Calu3 (cell line): Measurements from ENCODE around the gene SPHKAP. TPM values are rescaled to one million over a fixed set of nuclear protein-coding genes. Genes with fewer than 3 reads are reported as not detected.
"Not testable (repeated sequence)": the region's sequence is repeated elsewhere in the genome, so short reads cannot be mapped to it uniquely, and the experiment has no call there.

Source experiments
- Bru-seq: library from RNA; stranded (reverse); fragments of 400-500 nt; gene quantifications from one replicate; lab custom pipeline; 2021; lab: Mats Ljungman, UMichigan
- BruChase-seq, 2 experiments: library from RNA; stranded (reverse); fragments of 400-500 nt; gene quantifications; one replicate each; lab custom pipeline; 2021; lab: Mats Ljungman, UMichigan
- BruUV-seq: library from RNA; stranded (reverse); fragments of 400-500 nt; replicated peaks from 2 replicates; lab custom pipeline; 2021; lab: Mats Ljungman, UMichigan
- CTCF ChIA-PET: fragments of 300-600 bp; sonication (Branson Sonifier 250); formaldehyde crosslinking; loops from one replicate; lab custom pipeline; 2022; ENCODE audit warnings: antibody characterized with exemption; lab: Charles Lee
- DNase-seq: peaks from one replicate; pipeline ENCODE4 v3.0.0; 2022
- H3K27ac Mint-ChIP-seq: one replicate; pipeline ENCODE4 v1.8.0; 2022; ENCODE audit warnings: mixed read lengths; ENCODE audit not compliant: unreplicated experiment
- H3K27me3 Mint-ChIP-seq: one replicate; pipeline ENCODE4 v1.8.0; 2022; ENCODE audit warnings: mixed read lengths; ENCODE audit not compliant: unreplicated experiment
- H3K36me3 Mint-ChIP-seq: one replicate; pipeline ENCODE4 v1.8.0; 2022; ENCODE audit warnings: mild to moderate bottlenecking, moderate library complexity, mixed read lengths; ENCODE audit not compliant: insufficient read depth, unreplicated experiment
- H3K4me1 Mint-ChIP-seq: one replicate; pipeline ENCODE4 v1.8.0; 2022; ENCODE audit warnings: mild to moderate bottlenecking, low read depth, mixed read lengths; ENCODE audit not compliant: unreplicated experiment
- H3K4me3 Mint-ChIP-seq: one replicate; pipeline ENCODE4 v1.8.0; 2022; ENCODE audit warnings: mild to moderate bottlenecking, low read depth, moderate library complexity, mixed read lengths; ENCODE audit not compliant: unreplicated experiment
- H3K9me3 Mint-ChIP-seq: one replicate; pipeline ENCODE4 v1.8.0; 2022; ENCODE audit warnings: low read depth, mixed read lengths; ENCODE audit not compliant: unreplicated experiment
- intact Hi-C: fragments of 100-400 bp; cut with micrococcal nuclease; formaldehyde crosslinking; loops from one replicate; pipeline ENCODE4 v1.10.0; 2022; ENCODE audit not compliant: unreplicated experiment
- long read RNA-seq: library from polyadenylated mRNA; stranded (forward); transcript quantifications from one replicate; pipeline ENCODE4 v2.0.0, GENCODE V29; 2022
- total RNA-seq: library from RNA; stranded (reverse); gene quantifications from 2 replicates; pipeline ENCODE4 v1.2.3, GENCODE V29; 2022
- TF ChIP-seq, protein P1 (sequence below): fragments of 200-600 bp; IDR thresholded peaks from one replicate; pipeline ENCODE4 v1.8.0; 2022; ENCODE audit warnings: antibody characterized with exemption; ENCODE audit not compliant: unreplicated experiment

Gene SPHKAP
- not detected in 2 replicates for total RNA-seq
- percentile 4 among the genes with signal in this experiment for Bru-seq, nascent RNA
- percentile 3 among the genes with signal in this experiment for BruChase-seq, experiment 1, labeled RNA remaining after a 6-hour chase
- percentile 3 among the genes with signal in this experiment for BruChase-seq, experiment 2, labeled RNA remaining after a 2-hour chase
- long read RNA-seq = 0 reads

- Mint-ChIP-seq H3K9me3 (peaks cover 10% of the 10 kb centered on the region), H3K27ac (no peak within 1 kb of the TSS), H3K27me3 (no peaks in the 10 kb centered on the region), H3K4me1 (no peaks in the 10 kb centered on the region), H3K36me3 (no peaks in the 10 kb centered on the region), H3K4me3 (no peak within 1 kb of the TSS)
- intact Hi-C loops = no loop called here
- TF ChIP-seq, protein P1, sequence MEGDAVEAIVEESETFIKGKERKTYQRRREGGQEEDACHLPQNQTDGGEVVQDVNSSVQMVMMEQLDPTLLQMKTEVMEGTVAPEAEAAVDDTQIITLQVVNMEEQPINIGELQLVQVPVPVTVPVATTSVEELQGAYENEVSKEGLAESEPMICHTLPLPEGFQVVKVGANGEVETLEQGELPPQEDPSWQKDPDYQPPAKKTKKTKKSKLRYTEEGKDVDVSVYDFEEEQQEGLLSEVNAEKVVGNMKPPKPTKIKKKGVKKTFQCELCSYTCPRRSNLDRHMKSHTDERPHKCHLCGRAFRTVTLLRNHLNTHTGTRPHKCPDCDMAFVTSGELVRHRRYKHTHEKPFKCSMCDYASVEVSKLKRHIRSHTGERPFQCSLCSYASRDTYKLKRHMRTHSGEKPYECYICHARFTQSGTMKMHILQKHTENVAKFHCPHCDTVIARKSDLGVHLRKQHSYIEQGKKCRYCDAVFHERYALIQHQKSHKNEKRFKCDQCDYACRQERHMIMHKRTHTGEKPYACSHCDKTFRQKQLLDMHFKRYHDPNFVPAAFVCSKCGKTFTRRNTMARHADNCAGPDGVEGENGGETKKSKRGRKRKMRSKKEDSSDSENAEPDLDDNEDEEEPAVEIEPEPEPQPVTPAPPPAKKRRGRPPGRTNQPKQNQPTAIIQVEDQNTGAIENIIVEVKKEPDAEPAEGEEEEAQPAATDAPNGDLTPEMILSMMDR = no peak
- CTCF ChIA-PET = no interaction called here
- BruUV-seq = no TSS peak
- DNase-seq = no peak
Measured at GRCh38 chr2:228181098-228182019, at the start of gene SPHKAP. SPHKAP (minus strand) TSS chr2:228181687; CDS start chr2:228181598, 89 bp downstream.

- H3K4me1 Mint-ChIP-seq = peaks cover 14% of the 10 kb centered on the region
- H3K9me3 Mint-ChIP-seq = peaks cover 3% of the 10 kb centered on the region
- CTCF ChIA-PET = no interaction called here
- intact Hi-C loops = no loop called here
- H3K4me3 Mint-ChIP-seq = no peak overlapping the region
- no peak for DNase-seq
- no peaks in the 10 kb centered on the region for H3K36me3 Mint-ChIP-seq
- H3K27ac Mint-ChIP-seq = no peak overlapping the region
- TF ChIP-seq, protein P1 = no peak
- H3K27me3 Mint-ChIP-seq = no peaks in the 10 kb centered on the region
- BruUV-seq = no TSS peak
Measured at GRCh38 chr2:228227466-228227865, 46.0 kb upstream of the SPHKAP start.

GRCh38 chr2:228224410-228224809, 42.9 kb upstream of the SPHKAP start:
- no TSS peak for BruUV-seq
- intact Hi-C loops = no loop called here
- no peaks in the 10 kb centered on the region for H3K27me3 Mint-ChIP-seq
- H3K27ac Mint-ChIP-seq = peak overlapping the region; percentile 33
- H3K4me3 Mint-ChIP-seq = no peak overlapping the region
- TF ChIP-seq, protein P1 = no peak
- no peaks in the 10 kb centered on the region for H3K9me3 Mint-ChIP-seq
- H3K4me1 Mint-ChIP-seq = peaks cover 14% of the 10 kb centered on the region
- peak; percentile 16 for DNase-seq
- H3K36me3 Mint-ChIP-seq = no peaks in the 10 kb centered on the region
- CTCF ChIA-PET = no interaction called here

DNA sequence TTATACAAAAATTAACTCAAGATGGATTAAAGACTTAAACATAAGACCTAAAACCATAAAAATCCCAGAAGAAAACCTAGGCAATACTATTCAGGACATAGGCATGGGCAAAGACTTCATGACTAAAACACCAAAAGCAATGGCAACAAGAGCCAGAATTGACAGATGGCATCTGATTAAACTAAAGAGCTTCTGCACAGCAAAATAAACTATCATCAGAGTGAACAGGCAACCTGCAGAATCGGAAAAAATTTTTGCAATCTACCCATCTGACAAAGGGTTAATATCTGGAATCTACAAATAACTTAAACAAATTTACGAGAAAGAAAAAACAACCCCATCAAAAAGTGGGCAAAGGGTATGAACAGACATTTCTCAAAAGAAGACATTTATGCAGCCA, 37.1 kb upstream of the SPHKAP start:
- CTCF ChIA-PET, H3K27ac Mint-ChIP-seq, intact Hi-C loops, H3K27me3 Mint-ChIP-seq, H3K9me3 Mint-ChIP-seq, H3K4me1 Mint-ChIP-seq, H3K36me3 Mint-ChIP-seq, BruUV-seq, DNase-seq, H3K4me3 Mint-ChIP-seq: not testable (repeated sequence)
